CD4-positive, alpha-beta T cell treated with Interleukin-2 at 100 ng/mL for 4 hours (primary cell): ENCODE measurements around the gene EMB.
"Not testable (repeated sequence)": the region's sequence is repeated elsewhere in the genome, so short reads cannot be mapped to it uniquely, and the experiment has no call there.

Source experiments
- DNase-seq: peaks from one replicate; pipeline ENCODE4 v3.0.0-alpha.2; 2020; ENCODE audit warnings: low spot score

The EMB gene

GRCh38 chr5:50421184-50421950, 19.7 kb downstream of the EMB start:
- DNase-seq, result not testable (repeated sequence)

GRCh38 chr5:50420343-50420935, 20.6 kb downstream of the EMB start:
- DNase-seq, result no peak

- DNase-seq, result not testable (repeated sequence)
Observed at GRCh38 chr5:50419656-50420055, 21.4 kb downstream of the EMB start.

GRCh38 chr5:50416637-50417036, 24.5 kb downstream of the EMB start:
- not testable (repeated sequence) for DNase-seq

- peak; percentile 67 for DNase-seq
Observed at GRCh38 chr5:50415912-50416311, 25.2 kb downstream of the EMB start.

GRCh38 chr5:50410932-50411331, 30.2 kb downstream of the EMB start:
- not testable (repeated sequence) for DNase-seq

- no peak for DNase-seq
Observed at GRCh38 chr5:50406877-50407276, 34.2 kb downstream of the EMB start.

GRCh38 chr5:50401336-50401735, 39.8 kb downstream of the EMB start:
- DNase-seq, result no peak

- DNase-seq, result not testable (repeated sequence)
Observed at GRCh38 chr5:50393925-50394609, 47.0 kb downstream of the EMB start.

- DNase-seq, result not testable (repeated sequence)
Observed at GRCh38 chr5:50392289-50392688, 48.8 kb downstream of the EMB start.

- not testable (repeated sequence) for DNase-seq
Observed at GRCh38 chr5:50384381-50384780, 56.7 kb downstream of the EMB start.

GRCh38 chr5:50376696-50377095, 64.4 kb downstream of the EMB start:
- DNase-seq, result not testable (repeated sequence)

GRCh38 chr5:50369287-50370033, 71.6 kb downstream of the EMB start:
- DNase-seq, result not testable (repeated sequence)

GRCh38 chr5:50365426-50366251, 75.4 kb downstream of the EMB start:
- no peak for DNase-seq

GRCh38 chr5:50364535-50365309, 76.4 kb downstream of the EMB start:
- DNase-seq, result not testable (repeated sequence)

- DNase-seq, result no peak
Observed at GRCh38 chr5:50359187-50359586, 81.9 kb downstream of the EMB start.

GRCh38 chr5:50352382-50352781, 88.7 kb downstream of the EMB start:
- DNase-seq, result no peak
